SK-N-SH (cell line): ENCODE data around the gene TNRC6C. TPM values are rescaled to one million over a fixed set of nuclear protein-coding genes. Genes with fewer than 3 reads are reported as not detected.

ENCODE experiments used
- CTCF ChIA-PET: fragments of 300-600, 350-600 bp; formaldehyde crosslinking; extraction: SDS; loops from one replicate; lab custom pipeline; 2021; lab: Yijun Ruan, JAX
- POLR2A ChIA-PET: fragments of 350-600 bp; sonication (Branson Sonifier 250); formaldehyde crosslinking; extraction: SDS; loops from one replicate; lab custom pipeline; 2020; ENCODE audit warnings: antibody characterized with exemption, inconsistent platforms; lab: Yijun Ruan, JAX
- DNase-seq: peaks from one replicate; pipeline ENCODE4 v3.0.0; 2012
- H2AFZ ChIP-seq: fragments of 200-600 bp; sonication (generic); 2 replicates; pipeline ENCODE4 v1.8.1; 2016; ENCODE audit warnings: antibody characterized with exemption, mild to moderate bottlenecking, low read depth
- H3F3A ChIP-seq: fragments of 200-600 bp; sonication (generic); replicated peaks from 2 replicates; pipeline ENCODE3; 2016; ENCODE audit warnings: antibody characterized with exemption, mild to moderate bottlenecking; ENCODE audit not compliant: insufficient read depth
- H3K27ac ChIP-seq, 2 experiments: fragments of 200-500 bp in 1 of 2; fragments of 200-600 bp in 1 of 2; sonication (Bioruptor generic) in 1 of 2; sonication (generic), shearing (Covaris generic) in 1 of 2; 2 replicates each; pipeline versions ENCODE4 v1.5.1 to v1.6.1; 2014 to 2016; ENCODE audit warnings: low read depth in 2 of 2, inconsistent platforms in 1 of 2, low read length in 1 of 2, mild to moderate bottlenecking in 1 of 2, mixed read lengths in 1 of 2
- H3K27me3 ChIP-seq: fragments of 200-600 bp; sonication (generic), shearing (Covaris generic); 2 replicates; pipeline ENCODE4 v1.6.1; 2016; ENCODE audit warnings: mixed run types; ENCODE audit not compliant: insufficient read depth
- H3K36me3 ChIP-seq, 2 experiments: fragments of 200-500 bp in 1 of 2; fragments of 200-600 bp in 1 of 2; sonication (Bioruptor generic) in 1 of 2; sonication (generic) in 1 of 2; replicated peaks in 1 of 2; 2 replicates each; pipeline versions ENCODE3 to v1.5.1; 2014 to 2016; ENCODE audit warnings: low read length in 1 of 2, mild to moderate bottlenecking in 1 of 2; ENCODE audit not compliant: insufficient read depth in 2 of 2, control insufficient read depth in 1 of 2
- H3K4me1 ChIP-seq, 2 experiments: fragments of 200-500 bp in 1 of 2; fragments of 200-600 bp in 1 of 2; sonication (Bioruptor generic) in 1 of 2; sonication (generic), shearing (Covaris generic) in 1 of 2; 2 replicates each; pipeline versions ENCODE4 v1.5.1 to v1.6.1; 2014 to 2016; ENCODE audit warnings: low read depth in 1 of 2, low read length in 1 of 2, mixed run types in 1 of 2; ENCODE audit not compliant: insufficient read depth in 2 of 2, control insufficient read depth in 1 of 2
- H3K4me2 ChIP-seq: fragments of 200-600 bp; sonication (generic), shearing (Covaris generic); 2 replicates; pipeline ENCODE4 v1.6.1; 2017; ENCODE audit warnings: mixed run types
- H3K4me3 ChIP-seq, 2 experiments: fragments of 200-500 bp in 1 of 2; fragments of 200-600 bp in 1 of 2; sonication (Bioruptor generic) in 1 of 2; sonication (generic), shearing (Covaris generic) in 1 of 2; 2 replicates each; pipeline versions ENCODE4 v1.5.1 to v1.8.1; 2014 to 2016; ENCODE audit warnings: low read depth in 2 of 2, inconsistent platforms in 1 of 2, low read length in 1 of 2, mild to moderate bottlenecking in 1 of 2, mixed read lengths in 1 of 2, moderate library complexity in 1 of 2
- H3K79me2 ChIP-seq: fragments of 200-600 bp; sonication (generic); 2 replicates; pipeline ENCODE4 v1.8.1; 2017; ENCODE audit warnings: mild to moderate bottlenecking; ENCODE audit not compliant: insufficient read depth
- H3K9ac ChIP-seq: fragments of 200-600 bp; sonication (generic); 2 replicates; pipeline ENCODE4 v1.6.1; 2017; ENCODE audit warnings: mixed run types
- H3K9me2 ChIP-seq: fragments of 200-600 bp; sonication (generic); 2 replicates; pipeline ENCODE4 v1.6.1; 2017; ENCODE audit warnings: mixed run types
- H3K9me3 ChIP-seq: fragments of 200-600 bp; sonication (generic); 2 replicates; pipeline ENCODE4 v1.6.1; 2017; ENCODE audit warnings: mixed run types, mild to moderate bottlenecking, moderate library complexity
- H4K20me1 ChIP-seq: fragments of 200-600 bp; sonication (generic); 2 replicates; pipeline ENCODE4 v1.6.1; 2017; ENCODE audit warnings: mild to moderate bottlenecking, mixed run types; ENCODE audit not compliant: insufficient read depth
- CHD2 ChIP-seq: fragments of 150-350 bp; IDR thresholded peaks from 2 replicates; pipeline ENCODE4 v1.6.1; 2018; ENCODE audit warnings: low read length; ENCODE audit not compliant: partially characterized antibody
- ELF1 ChIP-seq: IDR thresholded peaks from 2 replicates; pipeline ENCODE4 v1.4.0; 2012
- EZH2phosphoT487 ChIP-seq: fragments of 200-600 bp; sonication (generic); IDR thresholded peaks from 2 replicates; pipeline ENCODE4 v1.6.1; 2017; ENCODE audit warnings: low read depth, mixed run types, mild to moderate bottlenecking, antibody characterized with exemption, moderate library complexity, borderline replicate concordance
- FOSL2 ChIP-seq: IDR thresholded peaks from 2 replicates; pipeline ENCODE4 v1.4.0; 2012; ENCODE audit warnings: low read depth, mild to moderate bottlenecking, moderate library complexity, borderline replicate concordance
- FOXM1 ChIP-seq: IDR thresholded peaks from 2 replicates; pipeline ENCODE4 v1.4.0; 2012; ENCODE audit warnings: low read depth, mild to moderate bottlenecking
- NFIC ChIP-seq: IDR thresholded peaks from 2 replicates; pipeline ENCODE4 v1.4.0; 2012; ENCODE audit warnings: borderline replicate concordance
- POLR2AphosphoS5 ChIP-seq: IDR thresholded peaks from 2 replicates; pipeline ENCODE4 v1.6.1; 2012; ENCODE audit warnings: low read depth, low read length
- RAD21 ChIP-seq: IDR thresholded peaks from 2 replicates; pipeline ENCODE4 v1.6.1; 2012; ENCODE audit warnings: mild to moderate bottlenecking, low read length
- RCOR1 ChIP-seq: fragments of 150-350 bp; IDR thresholded peaks from 2 replicates; pipeline ENCODE4 v1.6.1; 2017; ENCODE audit warnings: antibody characterized with exemption, low read length
- RFX5 ChIP-seq: IDR thresholded peaks from 2 replicates; pipeline ENCODE4 v1.6.1; 2012; ENCODE audit warnings: mild to moderate bottlenecking, improper control_type of control experiment, low read length
- RXRA ChIP-seq: IDR thresholded peaks from 2 replicates; pipeline ENCODE4 v1.4.0; 2012; ENCODE audit warnings: low read depth, mild to moderate bottlenecking, borderline replicate concordance
- SIN3A ChIP-seq: IDR thresholded peaks from 2 replicates; pipeline ENCODE4 v1.6.1; 2012; ENCODE audit warnings: low read depth, mild to moderate bottlenecking, low read length, moderate library complexity, borderline replicate concordance
- TAF1 ChIP-seq: IDR thresholded peaks from 2 replicates; pipeline ENCODE4 v1.6.1; 2012; ENCODE audit warnings: low read depth, mild to moderate bottlenecking, low read length, moderate library complexity, borderline replicate concordance
- TCF12 ChIP-seq: IDR thresholded peaks from 2 replicates; pipeline ENCODE4 v1.4.0; 2012
- TEAD4 ChIP-seq: IDR thresholded peaks from 2 replicates; pipeline ENCODE4 v1.4.0; 2012; ENCODE audit warnings: mild to moderate bottlenecking, borderline replicate concordance; ENCODE audit not compliant: insufficient read depth
- YY1 ChIP-seq: IDR thresholded peaks from 2 replicates; pipeline ENCODE4 v1.4.0; 2012; ENCODE audit warnings: low read depth, mild to moderate bottlenecking
- WGBS: methylation state at CpG from one replicate; pipeline ENCODE4 v1.1.6; 2017; ENCODE audit warnings: low lambda C conversion rate; 5-methylcytosine and 5-hydroxymethylcytosine counted together
- polyA plus RNA-seq, 3 experiments: library from polyadenylated mRNA; depleted of rRNA; stranded (reverse); fragments of >200 nt; gene quantifications; 2 replicates each; pipeline ENCODE4 v1.2.3, GENCODE V29; 2012
- TF ChIP-seq, protein P1 (sequence below): IDR thresholded peaks from 2 replicates; pipeline ENCODE4; 2012
- TF ChIP-seq, protein P2 (sequence below): IDR thresholded peaks from 2 replicates; pipeline ENCODE4 v1.4.0; 2012; ENCODE audit warnings: low read depth, borderline replicate concordance
- TF ChIP-seq, protein P3 (sequence below): IDR thresholded peaks from 2 replicates; pipeline ENCODE4 v1.4.0; 2012; ENCODE audit warnings: low read depth, borderline replicate concordance

Gene TNRC6C
- polyA plus RNA-seq, 1 of the 3 experiments (the other 2 are of a cell fraction) = 2.2 TPM

DNA sequence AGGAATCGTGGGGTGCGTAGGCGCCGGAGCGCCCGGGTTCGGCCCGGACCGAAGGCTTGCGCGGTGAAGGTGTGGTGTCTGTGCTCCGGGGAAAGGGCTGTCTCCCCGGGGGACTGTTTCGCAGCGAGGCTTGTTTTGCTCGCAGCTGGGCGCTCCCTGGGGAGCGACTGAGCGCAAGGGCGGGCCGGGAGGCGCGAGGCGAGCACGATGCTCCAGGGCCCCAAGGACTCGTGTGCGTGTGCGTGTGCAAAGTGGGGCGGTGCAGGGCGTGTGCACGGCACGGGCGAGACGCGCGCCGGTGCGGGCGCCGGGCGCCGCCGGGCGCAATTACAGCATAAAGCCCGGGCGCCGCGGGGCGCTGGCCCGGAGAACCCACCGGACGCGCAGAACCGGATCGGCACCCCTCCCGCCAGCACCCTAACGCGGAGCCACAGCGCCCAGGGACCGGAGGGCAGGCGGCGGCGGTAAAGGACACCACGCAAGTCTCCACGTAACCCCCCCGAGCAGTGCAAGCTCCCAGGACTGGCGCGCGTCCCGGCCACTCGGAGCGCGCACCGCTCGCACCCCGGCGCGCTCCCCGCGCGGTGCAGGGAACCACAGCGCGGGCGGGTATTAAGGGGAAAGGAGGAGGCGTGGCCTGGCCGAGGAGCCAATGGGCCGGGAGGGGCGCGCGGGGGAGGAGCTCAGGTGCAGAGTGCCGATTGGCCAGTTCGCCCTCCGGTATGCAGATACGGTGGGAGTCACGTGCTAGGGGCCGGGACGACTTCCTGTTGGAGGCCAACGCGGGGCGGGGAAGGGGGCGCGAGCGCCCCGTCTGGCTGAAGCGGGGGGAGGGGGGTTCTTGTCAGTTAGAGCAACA, at the start of gene TNRC6C (continued):
- TF ChIP-seq CHD2 = no peak
- peak; percentile 33; the same call in 1 of the 2 replicates for TF ChIP-seq NFIC
- TF ChIP-seq SIN3A = peak; percentile 82; the same call in 1 of the 2 replicates
- TF ChIP-seq POLR2AphosphoS5 = peak; percentile 100
- peak; percentile 77; the same call in 1 of the 2 replicates for TF ChIP-seq RFX5
- TF ChIP-seq RAD21 = peak; percentile 22; the same call in 1 of the 2 replicates

DNA sequence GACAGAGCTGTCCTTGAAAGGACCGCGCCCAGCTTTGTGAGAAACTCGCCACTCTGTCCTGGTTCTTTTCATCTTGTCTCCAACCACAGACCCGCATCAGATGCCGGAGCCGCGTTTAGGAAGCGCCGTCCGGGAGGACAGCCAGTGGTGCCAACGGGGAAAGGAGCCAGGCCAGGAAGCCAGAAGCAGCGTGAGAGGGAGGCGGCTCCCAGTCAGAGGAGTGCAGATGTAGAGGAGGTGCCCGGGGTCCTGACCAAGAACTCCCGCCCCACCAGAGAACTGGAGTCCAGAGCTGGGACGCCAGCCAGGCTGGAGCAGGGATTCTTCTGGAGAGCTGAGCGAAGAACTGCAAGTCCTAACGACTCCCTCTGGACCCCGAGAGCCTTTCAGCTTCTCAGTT, 49.3 kb upstream of the TNRC6C start:
- no peak overlapping the region for H2AFZ ChIP-seq
- no peaks in the 10 kb centered on the region for H3K36me3 ChIP-seq
- H3F3A ChIP-seq = no peaks in the 10 kb centered on the region
- ChIA-PET POLR2A (no interaction called here), CTCF (interaction anchor here (2.5 kb wide), 1 partner anchor 17 kb away, joined by 7 read pairs; no protein-coding TSS in a partner anchor)
- no peaks in the 10 kb centered on the region for H3K9me2 ChIP-seq
- H3K9me3 ChIP-seq = no peaks in the 10 kb centered on the region
- H3K27me3 ChIP-seq = peaks cover 20% of the 10 kb centered on the region
- no peaks in the 10 kb centered on the region for H4K20me1 ChIP-seq
- H3K4me2 ChIP-seq = no peak overlapping the region
- no peaks in the 10 kb centered on the region; a peak in 1 of 4 replicates for H3K4me1 ChIP-seq
- WGBS = 79% methylated on average over 19 of the region's 19 CpGs
- H3K9ac ChIP-seq = no peak overlapping the region
- no peak for DNase-seq
- no peak for TF ChIP-seq TCF12
- no peak for TF ChIP-seq ELF1
- TF ChIP-seq, protein P1, sequence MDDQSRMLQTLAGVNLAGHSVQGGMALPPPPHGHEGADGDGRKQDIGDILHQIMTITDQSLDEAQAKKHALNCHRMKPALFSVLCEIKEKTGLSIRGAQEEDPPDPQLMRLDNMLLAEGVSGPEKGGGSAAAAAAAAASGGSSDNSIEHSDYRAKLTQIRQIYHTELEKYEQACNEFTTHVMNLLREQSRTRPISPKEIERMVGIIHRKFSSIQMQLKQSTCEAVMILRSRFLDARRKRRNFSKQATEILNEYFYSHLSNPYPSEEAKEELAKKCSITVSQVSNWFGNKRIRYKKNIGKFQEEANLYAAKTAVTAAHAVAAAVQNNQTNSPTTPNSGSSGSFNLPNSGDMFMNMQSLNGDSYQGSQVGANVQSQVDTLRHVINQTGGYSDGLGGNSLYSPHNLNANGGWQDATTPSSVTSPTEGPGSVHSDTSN = no peak
- no peak for TF ChIP-seq RCOR1
- no peak for TF ChIP-seq EZH2phosphoT487
- no peak for TF ChIP-seq CHD2
- TF ChIP-seq, protein P2, sequence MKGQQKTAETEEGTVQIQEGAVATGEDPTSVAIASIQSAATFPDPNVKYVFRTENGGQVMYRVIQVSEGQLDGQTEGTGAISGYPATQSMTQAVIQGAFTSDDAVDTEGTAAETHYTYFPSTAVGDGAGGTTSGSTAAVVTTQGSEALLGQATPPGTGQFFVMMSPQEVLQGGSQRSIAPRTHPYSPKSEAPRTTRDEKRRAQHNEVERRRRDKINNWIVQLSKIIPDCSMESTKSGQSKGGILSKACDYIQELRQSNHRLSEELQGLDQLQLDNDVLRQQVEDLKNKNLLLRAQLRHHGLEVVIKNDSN = no peak
- no peak for TF ChIP-seq TEAD4
- no peak for TF ChIP-seq RXRA
- TF ChIP-seq, protein P3, sequence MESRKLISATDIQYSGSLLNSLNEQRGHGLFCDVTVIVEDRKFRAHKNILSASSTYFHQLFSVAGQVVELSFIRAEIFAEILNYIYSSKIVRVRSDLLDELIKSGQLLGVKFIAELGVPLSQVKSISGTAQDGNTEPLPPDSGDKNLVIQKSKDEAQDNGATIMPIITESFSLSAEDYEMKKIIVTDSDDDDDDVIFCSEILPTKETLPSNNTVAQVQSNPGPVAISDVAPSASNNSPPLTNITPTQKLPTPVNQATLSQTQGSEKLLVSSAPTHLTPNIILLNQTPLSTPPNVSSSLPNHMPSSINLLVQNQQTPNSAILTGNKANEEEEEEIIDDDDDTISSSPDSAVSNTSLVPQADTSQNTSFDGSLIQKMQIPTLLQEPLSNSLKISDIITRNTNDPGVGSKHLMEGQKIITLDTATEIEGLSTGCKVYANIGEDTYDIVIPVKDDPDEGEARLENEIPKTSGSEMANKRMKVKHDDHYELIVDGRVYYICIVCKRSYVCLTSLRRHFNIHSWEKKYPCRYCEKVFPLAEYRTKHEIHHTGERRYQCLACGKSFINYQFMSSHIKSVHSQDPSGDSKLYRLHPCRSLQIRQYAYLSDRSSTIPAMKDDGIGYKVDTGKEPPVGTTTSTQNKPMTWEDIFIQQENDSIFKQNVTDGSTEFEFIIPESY = no peak
- TF ChIP-seq FOXM1 = no peak
- TF ChIP-seq YY1 = no peak
- no peak for TF ChIP-seq FOSL2
- no peak for TF ChIP-seq TAF1
- H3K4me3 ChIP-seq = no peak overlapping the region
- H3K27ac ChIP-seq = no peak overlapping the region
- no peaks in the 10 kb centered on the region for H3K79me2 ChIP-seq
